ENCODE results near the gene NDUFAF5. TPM values are rescaled to one million over a fixed set of nuclear protein-coding genes. Genes with fewer than 3 reads are reported as not detected.

The NDUFAF5 gene, protein sequence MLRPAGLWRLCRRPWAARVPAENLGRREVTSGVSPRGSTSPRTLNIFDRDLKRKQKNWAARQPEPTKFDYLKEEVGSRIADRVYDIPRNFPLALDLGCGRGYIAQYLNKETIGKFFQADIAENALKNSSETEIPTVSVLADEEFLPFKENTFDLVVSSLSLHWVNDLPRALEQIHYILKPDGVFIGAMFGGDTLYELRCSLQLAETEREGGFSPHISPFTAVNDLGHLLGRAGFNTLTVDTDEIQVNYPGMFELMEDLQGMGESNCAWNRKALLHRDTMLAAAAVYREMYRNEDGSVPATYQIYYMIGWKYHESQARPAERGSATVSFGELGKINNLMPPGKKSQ
- total RNA-seq (26.4 TPM), polyA plus RNA-seq (ENCODE audit: insufficient read depth, low read depth, low replicate concordance) (52.1 TPM)
- long read RNA-seq, donor 1, partial matches to known transcripts, result 0 of 1 reads
- long read RNA-seq, donor 1, other reads (novel, unspliced or antisense), result 0 of 1 reads
- long read RNA-seq, donor 2, partial matches to known transcripts, result 0 of 2 reads
- long read RNA-seq, donor 2, other reads (novel, unspliced or antisense), result 0 of 2 reads
- long read RNA-seq, donor 3, full-length matches to known transcripts, result 3 of 3 reads
- long read RNA-seq, donor 3, partial matches to known transcripts, result 0 of 3 reads
- long read RNA-seq, donor 3, other reads (novel, unspliced or antisense), result 0 of 3 reads
- long read RNA-seq, donor 4, full-length matches to known transcripts, result 4 of 4 reads
- long read RNA-seq, donor 4, partial matches to known transcripts, result 0 of 4 reads
- long read RNA-seq, donor 4, other reads (novel, unspliced or antisense), result 0 of 4 reads
- long read RNA-seq, donor 5, result 0 reads
- long read RNA-seq, donor 6, full-length matches to known transcripts, result 5 of 5 reads
- long read RNA-seq, donor 6, partial matches to known transcripts, result 0 of 5 reads
- long read RNA-seq, donor 6, other reads (novel, unspliced or antisense), result 0 of 5 reads
- long read RNA-seq, donor 7, full-length matches to known transcripts, result 4 of 6 reads
- long read RNA-seq, donor 7, partial matches to known transcripts, result 0 of 6 reads
- long read RNA-seq, donor 7, other reads (novel, unspliced or antisense), result 2 of 6 reads
- long read RNA-seq, donor 8, full-length matches to known transcripts, result 9 of 9 reads
- long read RNA-seq, donor 8, partial matches to known transcripts, result 0 of 9 reads
- long read RNA-seq, donor 8, other reads (novel, unspliced or antisense), result 0 of 9 reads
- long read RNA-seq, donor 9, full-length matches to known transcripts, result 3 of 3 reads
- long read RNA-seq, donor 9, partial matches to known transcripts, result 0 of 3 reads
- long read RNA-seq, donor 9, other reads (novel, unspliced or antisense), result 0 of 3 reads
- long read RNA-seq, donor 10, full-length matches to known transcripts, result 3 of 3 reads
- long read RNA-seq, donor 10, partial matches to known transcripts, result 0 of 3 reads
- long read RNA-seq, donor 10, other reads (novel, unspliced or antisense), result 0 of 3 reads

DNA sequence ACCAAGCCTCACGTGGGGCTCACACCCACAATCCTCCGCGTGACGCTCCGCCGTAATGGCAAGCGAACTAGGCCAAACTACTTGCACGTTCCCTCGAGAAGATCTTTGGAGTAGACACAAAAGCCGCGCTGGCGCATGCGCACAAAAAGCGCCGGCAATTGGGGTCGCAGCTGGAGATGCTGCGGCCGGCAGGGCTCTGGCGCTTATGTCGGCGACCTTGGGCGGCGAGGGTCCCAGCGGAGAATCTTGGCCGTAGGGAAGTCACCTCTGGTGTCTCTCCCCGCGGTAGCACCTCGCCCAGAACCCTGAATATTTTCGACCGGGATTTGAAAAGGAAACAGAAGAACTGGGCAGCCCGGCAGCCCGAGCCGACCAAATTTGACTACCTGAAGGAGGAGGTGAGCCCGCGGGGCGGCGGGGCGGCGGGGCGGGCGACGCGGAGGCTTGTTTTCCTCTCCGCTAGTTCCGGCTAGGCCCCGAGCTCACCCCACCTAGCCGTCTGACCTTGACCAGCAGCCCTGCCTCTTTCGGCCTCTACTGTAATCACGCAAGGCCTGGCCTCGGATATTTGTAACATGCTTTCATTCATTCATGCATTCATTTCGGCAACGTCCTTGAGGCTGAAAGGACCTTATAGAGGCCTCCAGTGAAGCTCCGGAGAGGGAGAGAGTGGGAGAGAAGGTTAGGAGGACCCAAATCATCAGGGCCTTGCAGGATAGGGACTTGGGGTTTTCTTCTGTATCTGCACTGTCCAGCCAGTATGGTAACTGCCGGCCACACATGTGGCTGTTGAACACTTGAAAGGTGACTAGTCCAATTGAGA is at the start of gene NDUFAF5, which contains the start of gene ESF1:
Gene NDUFAF5 (plus strand): TSS at position 136 of the 823 bp plus-strand sequence. CDS start 41 bp downstream, at position 177.
Gene ESF1 (minus strand): TSS at position 27 of the 823 bp plus-strand sequence. CDS start 1,779 bp downstream, outside the sequence.
- Histone ChIP-seq H3K4me3 (ENCODE audit: low read length in 3 of 3) (peak within 1 kb of the TSS; percentile 94 to 97 (median 95)), H3K9me3 (ENCODE audit: control insufficient read depth in 2 of 3, insufficient read depth in 1 of 3, low read length in 3 of 3) (no peaks in the 10 kb centered on the region), H3K9ac (ENCODE audit: low read length in 3 of 3) (peak within 1 kb of the TSS; percentile 71 to 98 (median 93)), H3K36me3 (ENCODE audit: control insufficient read depth in 2 of 3, insufficient read depth in 3 of 3, low read length in 3 of 3) (peaks cover 0 to 14% (median 6%) of the 10 kb centered on the region in 3 donors), H3K27me3 (ENCODE audit: control insufficient read depth, insufficient read depth, low read length) (no peaks in the 10 kb centered on the region), H3K4me1 (ENCODE audit: control insufficient read depth in 2 of 3, insufficient read depth in 2 of 3, low read depth in 1 of 3, low read length in 3 of 3) (peaks cover 0 to 18% (median 11%) of the 10 kb centered on the region in 3 donors), H3K27ac (ENCODE audit: low read depth in 2 of 2, low read length in 2 of 2) (peak within 1 kb of the TSS; percentile 88 to 92)
- FAIRE-seq (no peak), DNase-seq (peak; percentile 97 to 99 (median 97))
- TF ChIP-seq, protein P1, sequence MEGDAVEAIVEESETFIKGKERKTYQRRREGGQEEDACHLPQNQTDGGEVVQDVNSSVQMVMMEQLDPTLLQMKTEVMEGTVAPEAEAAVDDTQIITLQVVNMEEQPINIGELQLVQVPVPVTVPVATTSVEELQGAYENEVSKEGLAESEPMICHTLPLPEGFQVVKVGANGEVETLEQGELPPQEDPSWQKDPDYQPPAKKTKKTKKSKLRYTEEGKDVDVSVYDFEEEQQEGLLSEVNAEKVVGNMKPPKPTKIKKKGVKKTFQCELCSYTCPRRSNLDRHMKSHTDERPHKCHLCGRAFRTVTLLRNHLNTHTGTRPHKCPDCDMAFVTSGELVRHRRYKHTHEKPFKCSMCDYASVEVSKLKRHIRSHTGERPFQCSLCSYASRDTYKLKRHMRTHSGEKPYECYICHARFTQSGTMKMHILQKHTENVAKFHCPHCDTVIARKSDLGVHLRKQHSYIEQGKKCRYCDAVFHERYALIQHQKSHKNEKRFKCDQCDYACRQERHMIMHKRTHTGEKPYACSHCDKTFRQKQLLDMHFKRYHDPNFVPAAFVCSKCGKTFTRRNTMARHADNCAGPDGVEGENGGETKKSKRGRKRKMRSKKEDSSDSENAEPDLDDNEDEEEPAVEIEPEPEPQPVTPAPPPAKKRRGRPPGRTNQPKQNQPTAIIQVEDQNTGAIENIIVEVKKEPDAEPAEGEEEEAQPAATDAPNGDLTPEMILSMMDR (IDR thresholded peaks at IDR 0.05; ENCODE audit: borderline replicate concordance, extremely low read depth, insufficient read depth), result no peak
- intact Hi-C loops (cut with DNase I), result no loop called here

DNA sequence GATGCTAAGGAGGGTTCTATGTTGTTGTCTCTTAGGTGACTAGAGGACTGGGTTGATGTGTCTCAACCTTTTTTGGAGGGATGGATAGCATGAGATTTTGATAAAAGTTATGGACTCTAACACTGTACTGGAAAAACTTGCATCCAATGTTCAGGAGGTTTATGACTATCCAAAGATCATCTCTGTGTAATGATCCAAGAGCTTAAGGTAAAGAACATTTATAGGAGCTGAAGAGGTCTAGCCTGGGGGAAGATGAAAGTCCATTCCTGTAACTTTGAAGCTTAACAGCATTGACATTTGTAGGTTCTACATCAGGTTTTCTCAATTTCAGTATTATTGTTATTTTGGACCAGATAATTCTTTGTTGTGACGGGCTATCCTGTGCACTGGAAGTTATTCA is 49.0 kb upstream of the NDUFAF5 start:
- Histone ChIP-seq H3K4me1 (ENCODE audit: control insufficient read depth in 2 of 3, insufficient read depth in 2 of 3, low read depth in 1 of 3, low read length in 3 of 3) (no peaks in the 10 kb centered on the region), H3K27ac (ENCODE audit: low read depth in 2 of 2, low read length in 2 of 2) (no peak overlapping the region), H3K9me3 (ENCODE audit: control insufficient read depth in 2 of 3, insufficient read depth in 1 of 3, low read length in 3 of 3) (peaks cover 0 to 9% (median 0%) of the 10 kb centered on the region in 3 donors), H3K4me3 (ENCODE audit: low read length in 3 of 3) (no peak overlapping the region), H3K36me3 (ENCODE audit: control insufficient read depth in 2 of 3, insufficient read depth in 3 of 3, low read length in 3 of 3) (peaks cover 4 to 11% (median 7%) of the 10 kb centered on the region in 3 donors), H3K27me3 (ENCODE audit: control insufficient read depth, insufficient read depth, low read length) (no peaks in the 10 kb centered on the region), H3K9ac (ENCODE audit: low read length in 3 of 3) (no peak overlapping the region)
- DNase-seq, result no peak
- no peak for FAIRE-seq
- intact Hi-C loops (cut with DNase I), result no loop called here
- TF ChIP-seq, protein P1 (IDR thresholded peaks at IDR 0.05; ENCODE audit: borderline replicate concordance, extremely low read depth, insufficient read depth), result no peak

Measured in kidney (tissue), 22 donors.